Testis (tissue), 3 donors: ENCODE measurements around the gene SPAG5. TPM values are rescaled to one million over a fixed set of nuclear protein-coding genes. Genes with fewer than 3 reads are reported as not detected.

Experiments
- DNase-seq: peaks from one replicate; pipeline ENCODE4 v3.0.0-alpha.2; 2019
- H3K27ac ChIP-seq, 2 donors: fragments of 200-600 bp; sonication (generic); one replicate each; pipeline ENCODE4 v1.5.1; 2019
- H3K27me3 ChIP-seq: fragments of 200-600 bp; sonication (generic); one replicate; pipeline ENCODE4 v1.5.1; 2019
- H3K36me3 ChIP-seq: fragments of 200-600 bp; sonication (generic); one replicate; pipeline ENCODE4 v1.5.1; 2017; ENCODE audit warnings: low read depth; ENCODE audit errors: missing control alignments
- H3K4me1 ChIP-seq: fragments of 200-600 bp; sonication (generic); one replicate; pipeline ENCODE4 v1.5.1; 2019
- H3K4me3 ChIP-seq, 2 donors: fragments of 200-600 bp; sonication (generic); one replicate each; pipeline ENCODE4 v1.5.1; 2017 to 2019
- H3K9me3 ChIP-seq: fragments of 200-600 bp; sonication (generic); one replicate; pipeline ENCODE4 v1.5.1; 2017
- CTCF ChIP-seq, 3 experiments: fragments of 450-650 bp in 2 of 3; fragments of 200-600 bp in 1 of 3; sonication (generic) in 1 of 3; IDR thresholded peaks; one replicate each; pipeline ENCODE4 v1.5.1; 2016 to 2019; ENCODE audit warnings: antibody characterized with exemption in 3 of 3, mild to moderate bottlenecking in 2 of 3, moderate library complexity in 1 of 3
- POLR2A ChIP-seq: fragments of 450-650 bp; IDR thresholded peaks from one replicate; pipeline ENCODE4 v1.6.1; 2017; ENCODE audit warnings: antibody characterized with exemption, mild to moderate bottlenecking, moderate library complexity
- WGBS, 2 donors: methylation state at CpG; one replicate each; pipeline ENCODE4 v1.1.5; 2018; 5-methylcytosine and 5-hydroxymethylcytosine counted together
- intact Hi-C: fragments of 100-400 bp; cut with DNase I; formaldehyde crosslinking; loops from one replicate; pipeline ENCODE4 v1.15.1; 2023; ENCODE audit warnings: low total_unique reads
- polyA plus RNA-seq: library from polyadenylated mRNA; stranded (reverse); fragments of 350-450 nt; fragmentation: Illumina TruSeq; extraction: RNeasy Lipid Tissue Mini Kit (QIAGEN cat#74804); gene quantifications from one replicate; pipeline ENCODE4 v1.2.3, GENCODE V29; 2014; ENCODE audit warnings: low read depth, low replicate concordance; ENCODE audit not compliant: insufficient read depth
- total RNA-seq, 2 donors: library from RNA; depleted of rRNA; stranded (reverse); fragments of >200 nt; gene quantifications; one replicate each; pipeline ENCODE4 v1.2.3, GENCODE V29; 2016

SPAG5 gene
- total and polyA plus RNA-seq, 3 donors from 2014 or later = 79.4 to 232 (median 116) TPM

- H3K27ac ChIP-seq = peak overlapping the region; percentile 89 to 97
- no peaks in the 10 kb centered on the region for H3K9me3 ChIP-seq
- no peaks in the 10 kb centered on the region for H3K36me3 ChIP-seq
- peaks cover 28% of the 10 kb centered on the region for H3K4me1 ChIP-seq
- intact Hi-C loops = no loop called here
- DNase-seq = peak; percentile 67
- H3K4me3 ChIP-seq = peak overlapping the region; percentile 98 to 99
- TF ChIP-seq POLR2A (no peak), CTCF (IDR thresholded peaks at IDR 0.05) (peak; percentile 28 to 57 (median 43))
- 0% methylated on average over 18 of the region's 18 CpGs for WGBS, 2 donors
- H3K27me3 ChIP-seq = no peaks in the 10 kb centered on the region
Measured at GRCh38 chr17:28643983-28644786, 45.4 kb upstream of the SPAG5 start.

- intact Hi-C loops = no loop called here
- Histone ChIP-seq H3K36me3 (no peaks in the 10 kb centered on the region), H3K27ac (no peak overlapping the region), H3K27me3 (no peaks in the 10 kb centered on the region), H3K9me3 (no peaks in the 10 kb centered on the region), H3K4me1 (peaks cover 21% of the 10 kb centered on the region), H3K4me3 (no peak overlapping the region)
- TF ChIP-seq POLR2A = no peak
- no peak for TF ChIP-seq CTCF (IDR thresholded peaks at IDR 0.05)
- 93 to 97% methylated on average over 2 of the region's 2 CpGs for WGBS, 2 donors
- DNase-seq = no peak
Measured at GRCh38 chr17:28641579-28641978, 42.8 kb upstream of the SPAG5 start.

- Histone ChIP-seq H3K9me3 (no peaks in the 10 kb centered on the region), H3K36me3 (no peaks in the 10 kb centered on the region), H3K4me3 (no peak overlapping the region), H3K27me3 (no peaks in the 10 kb centered on the region), H3K27ac (no peak overlapping the region), H3K4me1 (no peaks in the 10 kb centered on the region)
- TF ChIP-seq CTCF (IDR thresholded peaks at IDR 0.05) (no peak), POLR2A (no peak)
- no peak for DNase-seq
- 100% methylated on average over 1 of the region's 1 CpG for WGBS, 2 donors
- intact Hi-C loops = no loop called here
Measured at GRCh38 chr17:28635506-28635905, 36.7 kb upstream of the SPAG5 start.

- no peak for TF ChIP-seq CTCF (IDR thresholded peaks at IDR 0.05)
- no peak for TF ChIP-seq POLR2A
- DNase-seq = no peak
- H3K36me3 ChIP-seq = no peaks in the 10 kb centered on the region
- no peaks in the 10 kb centered on the region for H3K27me3 ChIP-seq
- no peaks in the 10 kb centered on the region for H3K9me3 ChIP-seq
- WGBS, 2 donors = 88 to 90% methylated on average over 14 of the region's 14 CpGs
- intact Hi-C loops = no loop called here
- H3K4me1 ChIP-seq = no peaks in the 10 kb centered on the region
- H3K27ac ChIP-seq = no peak overlapping the region
- H3K4me3 ChIP-seq = no peak overlapping the region
Measured at GRCh38 chr17:28634206-28634865, 35.5 kb upstream of the SPAG5 start.
